Measurements from ENCODE around the gene SPIN2B.
"Not testable (repeated sequence)": the region's sequence is repeated elsewhere in the genome, so short reads cannot be mapped to it uniquely, and the experiment has no call there.

Gene SPIN2B

DNA sequence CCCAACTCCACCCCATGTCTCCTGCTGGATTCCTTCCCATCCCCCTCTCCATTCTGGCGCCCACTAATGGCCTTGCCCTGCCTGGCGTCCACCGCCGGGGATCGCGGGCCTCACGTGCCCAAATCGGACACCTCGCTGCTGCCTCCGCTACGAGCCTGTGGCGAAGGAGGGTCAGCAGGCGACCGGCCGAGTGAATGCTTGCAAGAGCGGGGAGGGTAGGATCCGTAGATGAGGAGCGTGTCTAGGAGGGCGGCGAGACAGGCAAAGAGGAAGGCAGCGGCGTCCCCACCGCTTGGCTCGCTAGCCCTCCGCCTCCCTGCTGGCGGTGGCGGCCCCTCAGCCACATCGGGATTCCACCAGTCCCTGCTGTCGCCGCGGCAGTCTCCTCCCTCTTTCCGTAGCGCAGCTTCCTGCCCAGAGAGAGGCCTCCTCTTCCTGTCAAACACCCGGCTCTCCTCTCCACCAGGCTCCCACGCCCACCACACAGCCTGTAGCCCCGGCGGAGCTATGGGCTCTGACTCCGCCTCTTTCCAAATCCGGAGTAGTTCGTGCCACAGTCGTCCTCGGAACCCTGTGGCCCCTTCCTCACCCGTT lies at the start of gene SPIN2B:
Gene SPIN2B, minus strand, starts transcription at position 387 of the 594 bp plus-strand sequence.
- DNase-seq (ENCODE audit: extremely low read depth in 1 of 2, low read depth in 1 of 2) = peak; percentile 46 to 53

DNA sequence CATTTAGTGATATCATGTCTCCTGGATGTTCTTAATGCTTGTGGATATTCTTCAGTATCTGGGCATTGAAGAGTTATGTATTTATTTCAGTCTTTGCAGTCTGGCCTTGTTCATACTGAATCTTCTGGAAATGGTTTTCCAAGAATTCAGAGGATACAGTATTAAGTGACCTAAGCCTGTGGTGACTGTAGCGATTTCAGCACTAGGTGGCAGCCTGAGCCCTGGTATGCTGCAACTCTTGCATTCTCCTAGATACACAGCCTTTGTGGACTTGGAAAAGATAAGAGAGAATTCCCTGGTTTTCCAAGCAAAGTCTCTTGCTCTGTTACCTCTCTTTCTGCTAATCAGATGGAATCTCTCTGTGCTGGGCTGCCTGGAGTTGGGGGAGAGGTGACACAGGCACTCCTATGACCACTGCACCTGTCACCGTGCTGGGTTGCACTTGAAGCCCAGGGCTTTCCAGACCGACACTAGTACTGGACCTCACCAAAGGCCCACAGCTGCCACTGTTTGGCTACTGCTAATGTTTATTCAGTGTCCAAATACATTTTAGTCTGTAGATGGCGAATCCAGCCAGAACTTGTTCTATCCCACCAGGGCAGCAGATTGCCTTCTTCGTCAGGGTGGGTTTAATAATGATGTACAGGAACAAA lies 35.2 kb upstream of the SPIN2B start:
- no peak for DNase-seq (ENCODE audit: extremely low read depth in 1 of 2, low read depth in 1 of 2)

DNA sequence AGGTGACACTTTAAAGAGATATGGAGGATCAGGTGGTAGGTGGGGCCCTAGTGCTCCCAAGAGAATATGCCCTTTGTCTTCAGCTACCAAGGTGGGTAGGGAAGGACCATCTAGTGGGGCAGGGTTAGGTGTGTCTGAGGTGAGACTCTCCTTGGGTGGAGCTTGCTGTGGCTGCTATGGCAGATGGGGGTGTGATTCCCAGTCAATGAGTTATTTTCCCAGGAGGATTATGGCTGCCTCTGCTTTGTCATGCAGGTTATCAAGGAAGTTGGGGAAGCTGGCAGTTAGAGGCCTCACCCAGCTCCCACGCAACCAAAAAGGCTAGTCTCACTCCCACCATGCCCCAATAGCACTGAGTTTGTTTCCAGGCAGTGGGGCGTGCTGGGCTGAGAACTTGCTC lies 33.8 kb upstream of the SPIN2B start:
- DNase-seq (ENCODE audit: extremely low read depth in 1 of 2, low read depth in 1 of 2) = no peak

DNA sequence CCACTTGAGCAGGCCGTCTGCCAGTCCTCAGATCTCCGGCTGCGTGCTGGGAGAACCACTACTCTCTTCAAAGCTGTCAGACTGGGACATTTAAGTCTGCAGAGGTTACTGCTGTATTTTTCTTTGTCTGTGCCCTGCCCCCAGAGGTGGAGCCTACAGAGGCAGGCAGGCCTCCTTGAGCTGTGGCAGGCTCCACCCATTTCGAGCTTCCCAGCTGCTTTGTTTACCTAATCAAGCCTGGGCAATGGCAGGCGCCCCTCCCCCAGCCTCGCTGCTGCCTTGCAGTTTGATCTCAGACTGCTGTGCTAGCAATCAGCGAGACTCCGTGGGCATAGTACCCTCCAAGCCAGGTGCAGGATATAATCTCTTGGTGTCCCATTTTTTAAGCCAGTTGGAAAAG lies 30.9 kb upstream of the SPIN2B start:
- DNase-seq (ENCODE audit: extremely low read depth in 1 of 2, low read depth in 1 of 2) = not testable (repeated sequence)

DNA sequence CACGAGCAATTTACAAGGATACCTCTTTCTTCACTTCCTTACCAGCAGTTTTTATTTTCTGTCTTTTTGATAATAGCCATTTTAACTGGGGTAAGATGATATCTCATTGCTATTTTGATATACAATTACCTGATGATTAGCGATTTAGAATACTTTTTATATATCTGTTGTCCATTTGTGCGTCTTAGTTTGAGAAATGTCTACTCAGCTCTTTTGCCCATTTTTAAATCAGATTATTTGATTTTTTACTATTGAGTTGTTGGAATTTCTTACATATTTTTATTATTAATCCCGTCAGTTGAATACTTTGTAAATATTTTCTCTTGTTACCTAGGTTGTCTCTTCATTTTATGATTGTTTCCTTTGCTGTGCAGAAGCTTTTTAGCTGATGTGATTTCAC lies 17.3 kb upstream of the SPIN2B start:
- DNase-seq (ENCODE audit: extremely low read depth in 1 of 2, low read depth in 1 of 2) = no peak

DNA sequence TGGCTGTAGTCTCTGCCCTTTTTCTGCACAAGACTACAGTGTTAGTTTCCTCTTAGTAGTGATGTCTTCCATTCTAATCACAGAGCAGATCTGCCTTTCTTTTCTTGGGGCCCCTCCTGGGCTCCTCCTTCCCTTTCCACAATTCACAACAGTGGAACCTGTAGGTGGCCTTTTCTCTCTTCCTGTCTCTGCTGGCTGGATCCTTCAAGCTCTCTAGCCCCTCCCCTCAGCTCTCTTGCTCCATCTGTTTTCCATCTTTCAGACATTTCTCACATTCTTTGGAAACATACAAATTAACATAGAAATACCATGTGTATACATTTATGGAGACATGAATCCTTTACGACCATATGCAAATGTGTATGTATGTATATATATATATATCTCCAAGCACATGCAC lies 16.2 kb upstream of the SPIN2B start:
- DNase-seq (ENCODE audit: extremely low read depth in 1 of 2, low read depth in 1 of 2) = no peak

DNA sequence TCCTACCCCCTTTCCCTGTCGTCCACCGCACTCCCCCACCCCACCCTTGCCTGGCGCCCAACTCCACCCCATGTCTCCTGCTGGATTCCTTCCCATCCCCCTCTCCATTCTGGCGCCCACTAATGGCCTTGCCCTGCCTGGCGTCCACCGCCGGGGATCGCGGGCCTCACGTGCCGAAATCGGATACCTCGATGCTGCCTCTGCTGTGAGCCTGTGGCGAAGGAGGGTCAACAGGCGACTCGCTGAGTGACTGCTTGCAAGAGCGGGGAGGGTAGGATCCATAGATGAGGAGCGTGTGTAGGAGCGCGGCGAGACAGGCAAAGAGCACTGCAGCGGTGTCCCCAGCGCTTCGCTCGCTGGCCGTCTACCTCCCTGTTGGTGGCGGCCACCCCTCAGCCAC lies 15.7 kb upstream of the SPIN2B start, which contains the start of gene SPIN2A:
Gene SPIN2A, minus strand, starts transcription at position 325 of the 400 bp plus-strand sequence. CDS start 800 bp downstream, outside the sequence.
- not testable (repeated sequence) for DNase-seq (ENCODE audit: extremely low read depth in 1 of 2, low read depth in 1 of 2)

DNA sequence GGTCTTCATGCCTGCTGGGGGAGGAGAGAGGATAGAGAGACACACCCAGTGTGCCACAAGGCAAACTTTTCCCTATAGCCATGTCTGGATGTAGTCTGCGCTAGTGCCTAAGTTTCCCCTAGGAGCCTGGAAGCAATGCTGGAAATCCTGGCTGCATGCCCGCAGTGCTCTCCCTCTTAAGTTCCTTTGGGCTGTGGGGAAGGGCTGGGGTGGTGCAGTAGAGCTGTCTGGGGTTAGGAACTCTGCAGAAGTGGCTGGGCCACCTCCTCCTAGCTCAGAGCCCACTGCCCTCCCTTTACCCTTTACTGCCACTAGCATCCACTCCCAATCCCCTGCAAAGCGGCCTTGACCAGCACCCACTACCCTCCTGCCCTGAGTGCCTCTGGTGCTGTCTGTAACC lies 15.2 kb upstream of the SPIN2B start:
- DNase-seq (ENCODE audit: extremely low read depth in 1 of 2, low read depth in 1 of 2) = not testable (repeated sequence)

DNA sequence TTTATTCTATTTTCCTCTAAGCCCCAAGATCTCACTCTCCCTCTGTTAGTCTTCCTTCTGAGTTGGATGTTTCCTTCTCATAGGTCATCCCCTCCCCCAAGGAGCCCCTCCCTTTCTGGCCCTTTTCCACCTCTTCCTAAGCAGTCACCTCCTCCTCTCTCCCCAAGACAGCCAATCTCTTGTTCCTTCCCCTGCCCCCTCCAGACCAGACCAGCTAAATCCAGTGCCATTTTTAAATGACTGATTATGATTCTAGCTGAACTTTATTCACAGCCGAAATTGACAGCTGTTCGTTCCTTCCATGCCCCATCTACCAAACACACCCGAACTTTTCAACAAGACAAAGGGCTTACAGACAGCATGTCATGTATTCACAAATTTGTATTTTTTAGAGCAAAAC lies 13.9 kb upstream of the SPIN2B start:
- no peak for DNase-seq (ENCODE audit: extremely low read depth in 1 of 2, low read depth in 1 of 2)

DNA sequence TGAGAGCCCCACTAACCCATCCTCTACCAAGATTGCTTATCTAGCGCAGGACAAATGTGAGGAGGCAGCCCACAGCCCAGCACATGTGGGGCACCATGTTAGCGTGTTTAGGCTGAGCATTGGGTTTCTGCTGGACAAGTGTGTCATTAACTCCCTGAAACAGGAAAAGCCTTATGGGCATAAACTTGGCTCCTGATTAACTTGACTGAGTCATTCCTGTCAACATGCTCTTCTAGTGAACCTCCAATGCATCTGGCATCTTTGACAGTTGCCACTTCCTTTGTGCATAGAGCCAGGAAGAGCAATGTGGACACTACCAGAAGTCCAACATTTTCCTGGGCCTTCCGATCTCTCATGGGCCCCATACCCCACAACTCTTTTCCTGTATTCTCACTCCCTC lies 13.4 kb upstream of the SPIN2B start:
- no peak for DNase-seq (ENCODE audit: extremely low read depth in 1 of 2, low read depth in 1 of 2)

DNA sequence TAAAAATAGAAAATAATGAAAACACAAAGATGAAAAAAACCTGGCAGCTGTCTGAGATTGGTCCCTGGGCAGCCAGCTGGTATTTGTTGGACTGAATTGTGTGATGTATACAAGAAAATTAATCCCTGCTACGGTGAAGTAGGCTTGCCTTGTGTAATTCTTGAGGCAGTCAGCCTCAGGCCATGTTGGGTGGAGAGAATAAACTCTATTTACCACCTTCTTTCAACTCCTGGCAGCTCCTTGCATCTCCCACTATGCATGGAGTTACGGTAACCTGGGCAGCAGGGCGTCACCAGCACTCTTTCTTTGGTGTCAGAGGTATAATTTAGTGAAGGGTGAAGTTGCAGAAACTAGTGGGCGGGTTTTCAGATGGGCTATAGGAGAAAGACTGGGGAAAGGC lies 12.4 kb upstream of the SPIN2B start:
- DNase-seq (ENCODE audit: extremely low read depth in 1 of 2, low read depth in 1 of 2) = no peak

DNA sequence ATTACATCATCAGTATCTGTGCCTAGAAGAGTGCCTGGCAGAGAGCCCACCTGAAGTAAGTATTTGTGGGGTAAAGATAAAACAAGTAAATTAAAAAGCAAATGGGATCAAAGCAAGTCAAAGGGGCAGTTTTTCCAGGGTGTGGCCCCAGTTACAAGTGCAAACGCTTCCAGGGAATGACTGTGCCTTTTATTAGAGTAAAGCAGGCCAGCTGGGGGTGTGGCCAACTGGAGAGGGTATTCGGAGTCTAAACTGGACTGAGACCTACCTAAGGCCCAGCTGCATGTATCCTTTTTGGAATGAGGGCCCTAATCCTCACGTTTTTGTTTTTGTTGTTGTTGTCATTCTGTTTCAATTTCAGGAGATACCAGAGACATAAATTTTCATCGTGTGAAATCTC lies 11.9 kb upstream of the SPIN2B start:
- DNase-seq (ENCODE audit: extremely low read depth in 1 of 2, low read depth in 1 of 2) = not testable (repeated sequence)

DNA sequence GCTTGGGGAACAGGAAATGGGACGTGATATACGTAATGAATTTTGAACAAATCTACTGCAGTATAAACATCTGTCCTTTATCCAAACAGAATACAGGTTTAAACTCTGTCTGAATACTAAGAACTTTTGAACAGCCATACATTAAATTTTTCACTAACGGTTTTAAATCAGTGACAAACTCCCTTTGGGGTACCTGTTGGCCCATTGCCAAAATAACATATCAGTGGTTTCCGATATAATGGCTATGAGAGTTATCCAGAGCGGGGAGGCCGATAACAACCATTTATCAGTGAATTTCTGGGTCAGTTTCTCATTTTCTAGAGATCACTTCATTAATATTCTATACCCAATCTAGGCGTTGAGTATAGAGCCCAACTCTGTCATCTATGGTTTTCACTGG lies 10.7 kb upstream of the SPIN2B start:
- DNase-seq (ENCODE audit: extremely low read depth in 1 of 2, low read depth in 1 of 2) = no peak

DNA sequence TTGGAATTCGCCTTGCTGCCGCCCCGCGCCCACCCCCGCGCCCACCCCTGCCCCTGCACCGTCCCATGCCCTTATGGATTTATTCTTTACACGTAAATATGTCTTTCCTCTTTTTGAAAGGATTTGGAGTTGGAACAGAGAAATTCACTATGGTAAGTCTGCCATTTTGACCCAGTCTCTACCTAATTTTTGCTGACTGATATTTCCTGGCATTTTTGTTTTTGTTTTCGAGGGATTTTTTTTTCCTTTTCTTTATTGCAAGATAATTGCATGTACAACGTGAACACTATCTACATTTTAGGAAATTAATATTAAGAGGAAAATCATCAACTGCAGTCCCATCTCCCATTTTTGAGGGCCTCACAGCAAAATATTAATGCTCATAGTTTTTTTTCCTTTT lies 468 bp upstream of the SPIN2B start:
- DNase-seq (ENCODE audit: extremely low read depth in 1 of 2, low read depth in 1 of 2) = no peak

DNA sequence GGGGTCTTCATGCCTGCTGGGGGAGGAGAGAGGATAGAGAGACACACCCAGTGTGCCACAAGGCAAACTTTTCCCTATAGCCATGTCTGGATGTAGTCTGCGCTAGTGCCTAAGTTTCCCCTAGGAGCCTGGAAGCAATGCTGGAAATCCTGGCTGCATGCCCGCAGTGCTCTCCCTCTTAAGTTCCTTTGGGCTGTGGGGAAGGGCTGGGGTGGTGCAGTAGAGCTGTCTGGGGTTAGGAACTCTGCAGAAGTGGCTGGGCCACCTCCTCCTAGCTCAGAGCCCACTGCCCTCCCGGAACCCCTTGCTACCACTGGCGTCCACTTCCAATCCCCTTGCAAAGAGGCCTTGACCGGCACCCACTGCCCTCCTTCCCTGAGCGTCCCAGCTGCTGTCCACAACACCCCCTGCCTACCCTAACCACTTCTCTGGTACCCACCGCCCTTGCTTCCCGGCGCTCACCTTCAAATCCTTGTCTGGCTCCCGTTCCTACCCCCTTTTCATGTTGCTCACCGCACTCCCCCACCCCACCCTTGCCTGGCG lies 658 bp downstream of the SPIN2B start:
- not testable (repeated sequence) for DNase-seq (ENCODE audit: extremely low read depth in 1 of 2, low read depth in 1 of 2)

DNA sequence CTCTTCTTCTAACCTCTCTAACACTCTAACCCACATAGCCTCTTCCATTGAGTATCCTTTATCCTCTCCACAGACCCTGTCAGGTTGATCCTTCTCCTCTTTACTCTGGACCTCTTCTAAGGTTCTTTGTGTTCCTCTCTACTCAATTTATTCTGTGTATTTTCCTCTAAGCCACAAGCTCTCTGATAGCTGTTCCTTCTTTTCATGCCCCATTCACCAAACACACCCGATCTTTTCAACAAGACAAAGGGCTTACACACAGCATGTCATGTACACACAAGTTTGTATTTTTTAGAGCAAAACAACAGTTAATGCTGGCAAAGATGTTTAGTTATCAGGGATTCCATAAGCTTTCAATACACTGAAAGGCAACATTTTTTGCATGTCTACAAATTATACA lies 1.9 kb downstream of the SPIN2B start:
- no peak for DNase-seq (ENCODE audit: extremely low read depth in 1 of 2, low read depth in 1 of 2)

DNA sequence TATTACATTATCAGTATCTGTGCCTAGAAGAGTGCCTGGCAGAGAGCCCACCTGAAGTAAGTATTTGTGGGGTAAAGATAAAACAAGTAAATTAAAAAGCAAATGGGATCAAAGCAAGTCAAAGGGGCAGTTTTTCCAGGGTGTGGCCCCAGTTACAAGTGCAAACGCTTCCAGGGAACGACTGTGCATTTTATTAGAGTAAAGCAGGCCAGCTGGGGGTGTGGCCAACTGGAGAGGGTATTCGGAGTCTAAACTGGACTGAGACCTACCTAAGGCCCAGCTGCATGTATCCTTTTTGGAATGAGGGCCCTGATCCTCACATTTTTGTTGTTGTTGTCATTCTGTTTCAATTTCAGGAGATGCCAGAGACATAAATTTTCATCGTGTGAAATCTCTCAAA lies 3.8 kb downstream of the SPIN2B start:
- DNase-seq (ENCODE audit: extremely low read depth in 1 of 2, low read depth in 1 of 2) = not testable (repeated sequence)

DNA sequence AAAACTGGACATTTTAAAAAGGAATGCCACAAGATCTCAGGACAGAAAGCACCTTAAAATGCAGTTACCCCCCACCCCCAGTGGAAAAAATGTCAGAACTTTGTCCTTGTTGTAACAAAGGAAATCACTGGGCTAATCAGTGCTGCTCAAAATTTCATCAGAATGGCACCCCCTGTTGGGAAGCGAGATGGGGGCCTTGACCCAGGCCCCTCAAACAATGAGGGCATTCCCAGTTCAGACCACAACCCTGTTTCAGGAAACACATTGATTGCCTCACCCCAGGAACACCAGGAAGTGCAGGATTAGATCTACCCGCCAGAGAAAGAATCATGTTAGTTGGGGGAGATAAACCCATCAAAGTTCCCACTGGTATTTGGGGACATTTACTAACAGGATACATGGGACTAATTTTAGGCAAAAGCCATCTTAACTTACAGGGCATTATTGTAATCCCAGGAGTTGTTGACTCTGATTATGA lies 16.4 kb downstream of the SPIN2B start:
- DNase-seq (ENCODE audit: extremely low read depth in 1 of 2, low read depth in 1 of 2) = no peak

DNA sequence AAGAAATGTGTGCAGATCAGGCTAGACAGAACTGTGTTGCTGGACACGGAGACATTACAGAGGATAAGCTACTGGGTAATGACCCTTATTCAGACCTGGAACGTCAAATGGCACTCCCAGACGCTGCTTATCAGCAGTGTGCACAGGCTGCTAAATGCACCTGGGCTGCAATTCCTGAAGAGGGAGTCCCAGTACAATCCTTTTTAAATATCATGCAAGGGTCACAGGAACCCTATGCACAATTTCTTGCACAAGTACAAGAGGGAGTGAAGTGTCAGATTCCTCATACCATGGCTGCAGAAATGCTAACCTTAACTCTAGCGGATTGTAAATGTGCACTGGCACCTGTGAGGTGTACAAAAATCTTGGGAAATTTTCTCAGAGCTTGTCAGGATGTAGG lies 16.9 kb downstream of the SPIN2B start:
- DNase-seq (ENCODE audit: extremely low read depth in 1 of 2, low read depth in 1 of 2) = no peak

DNA sequence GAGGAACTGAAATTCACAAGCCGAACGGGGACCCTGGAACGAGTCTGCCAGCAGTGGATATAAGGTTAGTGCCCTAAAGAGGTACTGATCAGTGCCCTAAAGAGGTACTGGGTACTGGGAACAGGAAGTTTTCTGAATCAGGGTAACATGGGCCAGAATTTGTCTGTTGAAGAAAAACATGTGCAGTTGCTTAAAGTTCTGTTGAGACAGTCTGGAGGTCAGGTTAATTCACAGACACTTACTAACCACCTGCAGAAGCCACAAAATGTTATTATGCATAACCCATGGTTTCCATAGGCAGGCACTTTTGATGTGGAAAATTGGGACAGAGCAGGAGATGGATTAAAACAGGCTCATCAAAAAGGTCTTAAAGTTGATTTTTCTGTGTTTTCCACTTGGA lies 17.9 kb downstream of the SPIN2B start:
- DNase-seq (ENCODE audit: extremely low read depth in 1 of 2, low read depth in 1 of 2) = no peak

DNA sequence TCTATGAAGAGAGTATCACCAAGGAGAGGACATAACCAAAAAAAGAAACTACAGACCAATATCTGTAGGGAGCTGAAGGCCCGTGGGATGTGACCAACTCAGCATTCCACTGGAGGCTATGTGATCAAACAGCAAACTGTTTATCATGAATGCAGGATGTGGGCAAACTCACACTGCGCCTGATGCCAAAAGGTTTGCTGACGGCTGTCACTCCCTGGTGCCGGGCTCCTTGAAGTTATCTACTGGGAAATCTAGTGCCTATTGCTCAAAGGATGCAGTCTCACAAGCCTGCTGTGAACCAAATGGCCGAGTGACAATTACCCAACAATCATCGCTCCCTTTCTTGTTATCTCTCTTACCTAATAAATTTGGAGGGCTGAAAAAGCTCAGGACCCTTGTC lies 18.4 kb downstream of the SPIN2B start:
- DNase-seq (ENCODE audit: extremely low read depth in 1 of 2, low read depth in 1 of 2) = not testable (repeated sequence)

DNA sequence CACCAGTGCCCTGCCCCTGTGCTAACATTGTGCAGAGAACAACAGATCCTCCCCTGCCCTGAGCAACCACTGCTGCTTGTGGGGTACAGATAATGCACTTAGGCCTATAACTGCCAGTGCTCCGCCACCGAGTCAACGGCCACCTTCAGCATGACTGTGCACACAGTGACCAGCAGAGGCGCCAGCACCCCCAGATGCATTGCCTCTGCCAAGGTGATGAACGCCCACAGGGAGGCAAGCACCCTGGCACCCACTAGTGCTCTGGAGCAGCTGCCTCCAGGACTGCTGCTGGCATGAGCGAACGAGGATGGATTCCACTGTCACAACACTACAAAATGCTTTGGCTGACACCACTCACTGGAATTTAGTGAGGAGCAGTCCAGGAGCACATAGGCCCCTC lies 38.2 kb downstream of the SPIN2B start:
- DNase-seq (ENCODE audit: extremely low read depth in 1 of 2, low read depth in 1 of 2) = no peak
